ENCODE data around the gene ZNF593OS.

Gene ZNF593OS

DNA sequence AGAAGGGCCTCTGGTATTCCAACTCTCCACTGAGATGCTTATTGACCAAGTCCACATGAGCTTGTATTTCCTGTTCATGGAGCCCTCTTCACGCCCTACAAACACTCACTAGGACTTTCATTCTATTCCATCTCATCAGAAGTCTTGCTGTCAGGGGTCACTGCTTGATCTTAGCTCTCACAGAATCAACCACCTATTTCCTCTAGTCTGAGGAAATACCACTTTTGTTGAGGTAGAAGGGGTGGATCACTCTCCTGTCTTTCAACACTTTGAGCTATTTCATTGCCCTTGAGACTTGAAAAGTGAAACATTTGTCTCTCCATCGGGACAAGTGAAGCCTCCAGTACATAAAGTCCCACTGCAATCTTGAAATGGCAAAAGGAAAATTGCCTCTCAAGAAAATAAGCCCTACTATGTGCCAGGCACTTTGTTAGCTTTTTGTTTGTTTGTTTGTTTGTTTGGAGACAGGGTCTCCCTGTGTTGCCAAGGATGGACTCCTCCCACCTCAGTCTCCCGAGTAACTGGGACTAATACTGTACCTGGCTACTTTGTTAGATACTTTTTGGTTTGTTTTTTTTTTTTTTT, 32.6 kb downstream of the ZNF593OS start:
- no peak for DNase-seq
- in situ Hi-C loops (cut with HindIII; ENCODE audit: low pct_ligation_motif_present, low pct_unique_long_range_greater_than_20kb, low sequenced_read_pairs): no loop called here

DNA sequence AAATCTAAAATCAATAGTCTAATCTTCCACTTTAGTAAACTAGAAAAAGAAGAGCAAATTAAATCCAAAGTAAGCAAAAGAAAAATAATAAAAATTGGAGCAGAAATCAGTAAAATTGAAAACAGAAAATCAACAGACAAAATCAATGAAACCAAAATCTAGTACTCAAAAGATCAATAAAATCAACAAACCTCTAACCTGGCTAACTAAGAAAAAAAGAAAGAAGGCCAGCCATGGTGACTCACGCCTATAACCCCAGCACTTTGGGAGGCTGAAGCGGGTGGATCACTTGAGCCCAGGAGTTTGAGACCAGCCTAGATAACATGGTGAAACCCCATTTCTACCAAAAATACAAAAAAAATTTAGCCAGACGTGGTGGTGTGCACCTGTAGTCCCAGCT, 37.2 kb downstream of the ZNF593OS start:
- in situ Hi-C loops (cut with HindIII; ENCODE audit: low pct_ligation_motif_present, low pct_unique_long_range_greater_than_20kb, low sequenced_read_pairs): no loop called here

DNA sequence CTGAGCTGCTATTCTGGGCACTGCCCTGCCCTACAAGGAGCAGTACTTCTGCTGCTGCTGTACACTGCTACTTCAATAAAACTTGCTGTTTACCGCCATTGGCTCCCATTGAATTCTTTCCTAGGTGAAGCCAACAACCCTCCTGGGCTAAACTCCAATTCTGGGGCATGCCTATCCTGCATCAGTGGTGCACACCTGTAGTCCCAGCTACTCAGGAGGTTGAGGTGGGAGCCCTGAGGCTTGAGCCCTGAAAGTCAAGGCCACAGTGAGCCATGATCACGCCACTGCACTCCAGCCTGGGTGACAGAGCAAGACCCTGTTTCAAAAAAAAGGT, 38.8 kb downstream of the ZNF593OS start:
- in situ Hi-C loops (cut with HindIII; ENCODE audit: low pct_ligation_motif_present, low pct_unique_long_range_greater_than_20kb, low sequenced_read_pairs): no loop called here
- DNase-seq: no peak

More for the DNA sequence above, 37.2 kb downstream of the ZNF593OS start:
- no peak for DNase-seq

DNA sequence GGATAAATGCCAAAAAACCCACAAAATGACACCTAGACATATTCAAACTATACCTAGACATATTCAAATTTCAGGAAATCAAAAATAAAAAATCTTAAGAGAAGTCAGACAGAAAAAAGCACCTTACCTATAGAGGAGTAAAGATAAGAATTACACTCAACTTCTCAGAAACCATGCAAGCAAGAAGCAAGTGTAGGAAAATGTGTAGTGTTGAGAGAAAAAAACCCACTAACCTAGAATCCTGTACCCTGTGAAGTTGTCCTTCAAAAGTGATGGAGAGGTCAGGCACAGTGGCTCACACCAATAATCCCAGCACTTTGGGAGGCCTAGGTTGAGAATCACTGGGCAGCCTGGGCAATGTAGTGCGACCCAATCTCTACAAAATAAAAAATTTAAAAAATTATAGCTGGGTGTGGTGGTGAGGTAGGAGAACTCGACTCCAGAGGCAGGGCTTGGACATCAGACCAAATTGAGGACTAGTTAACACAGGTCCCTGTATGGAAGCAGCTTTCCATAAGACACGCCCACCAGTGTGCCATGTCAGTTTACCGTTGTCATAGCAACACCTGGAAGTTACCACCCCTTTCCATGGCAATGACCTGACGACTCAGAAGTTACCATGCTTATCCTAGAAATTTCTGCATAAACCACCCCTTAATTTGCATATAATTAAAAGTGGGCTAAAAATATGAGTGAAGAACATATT, 39.4 kb downstream of the ZNF593OS start:
- in situ Hi-C loops (cut with HindIII; ENCODE audit: low pct_ligation_motif_present, low pct_unique_long_range_greater_than_20kb, low sequenced_read_pairs): no loop called here
- DNase-seq: no peak

DNA sequence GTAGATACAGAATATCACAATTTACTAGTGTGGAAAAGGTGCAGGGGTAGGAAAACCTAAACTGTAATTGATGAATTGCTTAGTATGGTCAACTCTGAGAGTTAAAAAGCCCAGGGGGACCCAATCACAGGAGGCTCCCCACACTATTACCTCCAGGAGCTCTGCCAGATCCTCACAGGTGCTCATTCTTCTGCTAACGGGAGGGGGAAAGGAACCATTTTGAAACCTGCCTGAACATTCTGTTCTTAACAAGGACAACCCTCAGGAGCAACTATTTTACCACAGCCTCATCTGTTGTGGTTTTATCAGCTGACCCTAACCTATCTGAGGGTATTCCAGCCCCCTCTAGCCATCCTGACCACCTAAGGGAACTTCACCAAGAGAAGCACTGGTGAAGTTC, 40.9 kb downstream of the ZNF593OS start:
- DNase-seq: no peak
- in situ Hi-C loops (cut with HindIII; ENCODE audit: low pct_ligation_motif_present, low pct_unique_long_range_greater_than_20kb, low sequenced_read_pairs): no loop called here

DNA sequence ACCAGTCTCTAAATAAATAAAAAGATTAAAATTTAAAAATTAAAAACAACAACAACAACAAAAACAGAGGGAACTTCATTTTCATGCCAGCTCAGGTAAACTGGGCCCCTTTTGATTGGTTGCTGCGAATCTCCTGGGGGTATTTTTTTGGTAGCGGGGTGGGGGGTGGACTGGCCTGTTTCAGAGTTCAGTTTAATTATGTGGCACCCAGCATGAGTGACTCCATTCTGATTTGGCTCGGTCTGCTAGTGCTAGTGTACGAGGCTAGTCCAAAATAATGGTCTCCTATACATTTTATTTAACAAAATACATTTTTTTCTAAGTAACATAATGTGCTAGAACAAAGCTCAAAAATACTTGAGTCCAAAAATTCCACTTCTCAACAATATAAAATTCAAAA, 41.9 kb downstream of the ZNF593OS start:
- DNase-seq: no peak
- in situ Hi-C loops (cut with HindIII; ENCODE audit: low pct_ligation_motif_present, low pct_unique_long_range_greater_than_20kb, low sequenced_read_pairs): no loop called here

DNA sequence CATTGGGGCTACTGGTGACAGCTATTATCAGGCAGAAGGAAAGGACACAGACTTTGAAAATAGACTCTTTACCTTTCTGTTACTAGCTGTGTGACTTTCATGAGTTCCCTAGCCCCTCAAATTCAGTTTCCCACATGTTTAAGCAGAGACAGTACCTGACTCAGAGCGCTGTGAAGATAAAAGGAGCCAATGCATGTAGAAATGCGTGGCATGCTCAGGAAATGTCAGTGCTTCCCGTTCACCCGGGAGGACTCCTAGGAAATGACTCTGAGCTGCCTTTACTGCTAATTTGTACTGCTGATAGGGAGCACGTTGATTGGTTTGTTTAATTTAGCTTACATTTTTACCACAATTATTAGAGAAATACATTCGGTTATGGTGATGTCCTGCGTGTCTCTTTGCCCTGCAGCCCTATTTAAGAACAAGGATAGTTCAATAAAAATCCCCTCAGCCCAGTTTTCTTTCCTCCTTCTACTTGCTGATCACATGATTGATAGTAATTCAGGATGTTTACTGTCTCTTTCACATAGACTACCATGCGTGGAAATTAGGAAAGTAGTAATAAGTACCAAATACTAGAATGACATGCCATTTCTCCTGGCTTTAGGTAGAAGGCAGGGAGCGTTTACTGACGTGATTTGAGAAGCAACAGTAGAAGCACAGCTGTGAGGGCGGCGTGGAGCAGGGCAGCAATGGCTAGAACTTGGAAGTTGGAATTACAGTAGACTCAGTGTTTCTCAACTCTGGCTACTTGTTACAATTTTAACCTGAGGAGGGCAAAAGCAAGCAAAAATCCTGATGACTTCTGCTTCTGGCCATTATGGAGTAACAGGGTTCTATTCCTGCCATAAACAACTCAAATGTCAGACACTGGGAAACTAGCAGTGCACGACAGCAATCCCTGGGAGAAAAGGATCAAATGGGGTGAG, 44.1 kb downstream of the ZNF593OS start:
- in situ Hi-C loops (cut with HindIII; ENCODE audit: low pct_ligation_motif_present, low pct_unique_long_range_greater_than_20kb, low sequenced_read_pairs): no loop called here
- DNase-seq: no peak

DNA sequence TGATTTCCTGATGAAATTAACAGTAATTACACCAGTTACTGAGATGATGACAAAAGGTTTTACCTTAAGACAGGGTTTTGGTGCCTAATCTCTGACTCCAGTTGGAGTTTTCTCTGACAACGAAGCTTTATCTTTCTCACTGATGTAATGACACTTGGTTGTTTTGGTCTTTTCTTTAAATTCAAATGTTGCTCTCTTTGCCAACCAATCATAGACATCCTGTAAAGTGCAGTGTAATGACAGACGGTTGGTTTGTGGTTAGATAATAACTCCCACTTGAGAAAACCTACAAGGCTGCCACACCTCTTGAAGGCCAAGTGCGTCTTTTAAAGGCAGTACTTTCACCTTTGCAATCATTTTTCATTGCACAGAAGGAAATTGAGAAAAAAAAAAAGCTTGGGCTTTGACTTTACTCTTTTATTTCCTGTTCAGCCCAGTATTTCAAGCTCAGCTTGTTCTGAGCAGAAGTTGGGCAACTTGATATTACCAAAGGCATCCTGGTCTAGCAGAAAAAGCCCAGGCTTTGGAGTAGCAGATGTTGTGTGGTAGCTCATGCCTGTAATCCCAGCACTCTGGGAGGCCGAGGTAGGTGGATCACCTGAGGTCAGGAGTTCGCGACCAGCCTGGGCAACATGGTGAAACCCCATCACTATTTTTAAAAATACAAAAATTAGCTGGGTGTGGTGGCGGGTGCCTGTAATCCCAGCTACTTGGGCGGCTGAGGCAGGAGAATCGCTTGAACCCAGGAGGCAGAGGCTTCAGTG, 45.1 kb downstream of the ZNF593OS start:
- DNase-seq: peak; percentile 81
- in situ Hi-C loops (cut with HindIII; ENCODE audit: low pct_ligation_motif_present, low pct_unique_long_range_greater_than_20kb, low sequenced_read_pairs): no loop called here

DNA sequence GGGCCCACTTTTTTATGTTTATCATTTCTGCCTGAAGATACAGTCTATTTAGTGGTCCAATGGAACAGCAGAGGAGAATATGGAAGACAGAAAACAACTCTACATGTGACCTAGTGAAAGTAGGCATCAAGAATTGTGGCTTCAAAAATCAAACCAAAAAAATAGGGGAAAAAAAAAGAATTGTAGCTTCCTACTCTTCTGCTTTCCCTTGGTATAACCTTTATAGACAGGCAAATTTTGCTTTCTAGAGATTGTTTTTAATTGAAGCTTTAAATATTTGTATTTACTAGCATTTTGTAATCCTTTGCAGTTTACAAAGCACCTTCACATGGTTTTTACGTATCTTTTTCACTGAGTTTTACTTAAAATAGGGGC, 45.7 kb downstream of the ZNF593OS start:
- in situ Hi-C loops (cut with HindIII; ENCODE audit: low pct_ligation_motif_present, low pct_unique_long_range_greater_than_20kb, low sequenced_read_pairs): no loop called here
- no peak for DNase-seq

DNA sequence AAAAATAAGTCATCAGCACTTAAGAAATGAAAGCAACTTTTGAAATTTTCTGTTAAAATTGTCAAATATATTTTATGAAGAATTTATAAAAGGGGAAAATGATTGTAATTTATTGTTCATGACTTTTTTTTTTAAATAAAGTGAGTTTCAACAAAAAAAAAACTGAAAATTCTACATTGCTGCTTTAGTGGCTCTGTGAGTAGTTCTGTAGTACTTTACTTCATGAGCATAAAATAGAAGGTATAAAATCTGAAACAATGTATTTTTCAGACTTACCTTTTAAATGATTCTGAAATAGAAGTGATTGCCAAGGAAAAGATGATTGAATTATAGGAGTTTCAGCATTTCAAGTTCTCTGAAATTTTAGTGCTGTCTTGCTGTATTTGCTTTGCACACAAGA, 46.2 kb downstream of the ZNF593OS start:
- DNase-seq: no peak
- in situ Hi-C loops (cut with HindIII; ENCODE audit: low pct_ligation_motif_present, low pct_unique_long_range_greater_than_20kb, low sequenced_read_pairs): no loop called here

DNA sequence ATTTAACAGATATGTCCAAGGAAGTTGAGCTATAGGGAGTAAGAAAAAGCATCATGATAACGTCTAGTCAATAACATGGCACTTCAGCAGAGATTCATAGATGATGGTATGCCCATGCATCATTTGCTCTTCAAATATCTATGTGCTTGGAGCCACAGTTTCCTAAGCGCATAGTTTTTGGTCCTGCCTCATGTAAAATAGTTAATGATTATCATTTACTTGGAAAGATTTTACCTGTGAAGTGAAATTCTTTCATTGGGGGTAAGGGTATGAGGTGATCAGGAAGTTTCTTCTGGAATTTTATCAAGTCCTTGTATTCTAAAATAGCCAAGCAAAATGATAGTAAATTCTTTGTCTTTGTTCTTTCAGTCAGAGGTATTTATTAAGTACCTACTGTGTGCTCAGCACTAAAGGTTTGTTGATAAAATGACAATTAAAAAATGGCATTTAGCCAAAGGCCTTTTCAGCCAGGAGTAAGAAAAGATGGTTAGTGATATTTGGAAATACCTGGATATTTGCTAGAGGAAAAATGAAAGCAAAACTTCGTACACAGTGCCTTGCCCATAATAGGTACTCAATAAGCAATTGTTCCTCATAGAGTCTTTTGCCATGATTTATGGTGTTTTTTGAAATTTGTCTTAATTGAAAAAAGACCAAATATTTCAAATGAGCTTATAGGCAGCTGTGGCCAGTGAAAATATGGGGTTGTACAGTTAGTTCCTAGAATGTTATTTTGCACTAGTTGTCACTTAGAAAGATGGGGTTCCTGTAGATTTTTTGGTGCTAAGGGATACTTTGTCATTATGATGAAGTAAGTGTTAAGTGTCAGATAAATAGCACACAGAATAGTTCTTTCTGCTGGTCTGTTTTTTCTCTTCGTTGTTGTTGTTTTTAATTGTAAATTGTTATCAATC, 47.0 kb downstream of the ZNF593OS start:
- in situ Hi-C loops (cut with HindIII; ENCODE audit: low pct_ligation_motif_present, low pct_unique_long_range_greater_than_20kb, low sequenced_read_pairs): no loop called here
- DNase-seq: peak; percentile 31

DNA sequence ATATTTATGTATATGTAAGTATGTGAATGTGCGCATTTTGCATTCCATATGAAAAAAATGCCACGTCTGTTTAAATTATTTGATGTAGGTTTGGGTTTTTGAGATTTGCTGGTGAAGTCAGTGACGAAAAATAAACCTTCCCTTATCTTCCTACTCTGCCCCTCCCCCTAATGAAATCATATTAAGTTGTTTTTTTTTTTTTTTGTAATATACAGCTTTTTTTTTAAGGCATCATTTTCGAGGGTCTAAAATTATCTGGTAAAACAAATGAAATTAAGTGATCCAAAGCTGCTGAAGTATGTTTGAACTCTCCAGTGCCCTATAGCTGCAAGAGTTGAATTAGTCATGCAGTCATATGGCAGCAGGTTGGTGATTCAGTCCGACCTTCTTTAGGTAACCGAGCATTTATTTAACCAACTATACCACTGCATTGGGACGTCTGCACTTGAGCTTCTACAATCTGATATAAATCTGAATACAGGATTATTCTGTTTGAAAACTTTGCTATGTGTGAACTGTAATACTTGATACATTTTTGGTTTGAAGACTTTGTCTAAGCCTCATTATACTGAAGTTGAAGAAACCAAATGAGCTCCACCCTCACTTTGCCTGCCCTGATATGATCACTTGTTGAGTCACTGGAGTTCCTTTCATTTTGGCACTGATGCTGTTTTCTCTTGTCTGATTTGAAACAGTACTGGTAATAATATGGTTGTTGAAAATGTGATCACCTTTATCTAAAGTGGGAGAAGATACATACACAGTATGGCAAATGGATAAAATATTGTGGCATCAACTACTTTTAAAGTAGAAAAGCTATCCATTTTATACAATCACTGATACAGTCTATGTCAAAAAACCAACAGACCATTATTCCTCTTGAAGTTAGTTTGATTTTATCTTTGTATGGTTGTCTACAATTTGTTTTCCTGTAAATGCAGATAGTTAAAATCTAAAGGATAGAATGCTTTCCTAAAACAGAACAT, 48.4 kb downstream of the ZNF593OS start:
- DNase-seq: peak; percentile 64

DNA sequence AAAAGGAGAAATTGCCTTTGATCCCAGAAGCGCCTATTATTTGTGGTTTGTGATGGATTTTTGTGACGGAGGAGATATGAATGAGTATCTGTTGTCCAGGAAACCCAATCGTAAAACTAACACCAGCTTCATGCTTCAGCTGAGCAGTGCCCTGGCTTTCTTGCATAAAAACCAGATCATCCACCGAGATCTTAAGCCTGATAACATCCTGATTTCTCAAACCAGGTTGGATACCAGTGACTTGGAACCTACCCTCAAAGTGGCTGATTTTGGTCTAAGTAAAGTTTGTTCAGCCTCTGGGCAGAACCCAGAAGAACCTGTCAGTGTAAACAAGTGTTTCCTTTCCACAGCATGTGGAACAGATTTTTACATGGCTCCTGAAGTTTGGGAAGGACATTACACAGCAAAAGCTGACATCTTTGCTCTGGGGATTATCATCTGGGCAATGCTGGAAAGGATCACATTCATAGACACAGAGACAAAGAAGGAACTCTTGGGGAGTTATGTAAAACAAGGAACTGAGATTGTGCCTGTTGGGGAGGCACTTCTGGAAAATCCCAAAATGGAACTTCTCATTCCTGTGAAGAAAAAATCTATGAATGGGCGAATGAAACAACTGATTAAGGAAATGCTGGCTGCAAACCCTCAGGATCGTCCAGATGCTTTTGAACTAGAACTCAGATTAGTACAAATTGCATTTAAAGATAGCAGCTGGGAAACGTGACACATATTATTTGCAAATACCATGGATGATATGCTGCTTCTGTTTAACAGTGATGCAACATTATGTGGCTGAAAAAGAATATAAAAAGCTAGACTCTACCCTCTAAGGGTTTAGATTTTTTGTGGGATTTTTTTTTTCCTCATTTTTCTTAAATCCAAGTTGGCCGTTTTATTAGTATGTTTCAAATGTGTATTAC, 49.5 kb downstream of the ZNF593OS start:
- DNase-seq: no peak
- in situ Hi-C loops (cut with HindIII; ENCODE audit: low pct_ligation_motif_present, low pct_unique_long_range_greater_than_20kb, low sequenced_read_pairs): no loop called here

More for the DNA sequence above, 48.4 kb downstream of the ZNF593OS start:
- in situ Hi-C loops (cut with HindIII; ENCODE audit: low pct_ligation_motif_present, low pct_unique_long_range_greater_than_20kb, low sequenced_read_pairs): no loop called here

DNA sequence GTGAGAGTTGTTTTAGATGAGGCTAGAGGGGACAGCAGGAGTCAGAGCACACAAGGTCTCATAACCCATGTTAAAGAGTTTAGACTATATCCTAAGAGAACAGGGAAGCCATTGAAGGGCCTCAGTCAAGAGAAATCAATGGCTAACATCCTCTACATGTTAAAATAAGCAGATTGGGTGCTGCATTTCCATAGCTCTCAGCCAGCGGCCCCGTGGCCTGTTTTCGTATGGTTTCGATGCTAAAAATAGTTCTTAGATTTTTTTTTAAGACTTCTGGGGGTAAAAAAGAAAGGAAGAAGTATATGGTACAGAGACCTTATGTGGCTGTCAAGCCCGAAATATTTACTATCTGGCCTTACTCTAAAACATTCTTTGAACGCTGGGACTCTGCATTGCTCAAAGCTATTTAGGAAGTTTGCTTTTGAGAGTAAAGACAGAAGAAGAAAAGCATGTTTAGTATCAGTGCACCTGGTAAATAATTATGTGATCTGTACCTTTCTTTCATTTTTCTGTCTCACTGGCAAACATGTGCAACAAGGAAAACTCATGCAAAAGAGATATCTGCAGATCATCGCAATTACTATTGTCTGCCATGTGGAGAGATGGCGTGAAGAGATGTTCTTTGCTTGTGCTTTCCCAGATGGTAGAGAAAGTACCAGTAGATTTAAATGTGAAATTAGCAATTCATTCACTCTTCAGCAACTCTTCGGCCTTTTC, 51.6 kb downstream of the ZNF593OS start:
- DNase-seq: no peak
- in situ Hi-C loops (cut with HindIII; ENCODE audit: low pct_ligation_motif_present, low pct_unique_long_range_greater_than_20kb, low sequenced_read_pairs): no loop called here
